ENCODE measurements around the gene PCDH8.
A peak's percentile ranks its signal among the peaks of the same experiment; 100 is the strongest.

PCDH8 gene

GRCh38 chr13:52848455-52849195, at the start of gene PCDH8:
Gene PCDH8 (minus strand): TSS chr13:52848640. CDS start chr13:52848436, 204 bp downstream.
- ATAC-seq, result no peak

GRCh38 chr13:52896827-52897659, 48.6 kb upstream of the PCDH8 start:
- ATAC-seq, result no peak

GRCh38 chr13:52894413-52894812, 46.0 kb upstream of the PCDH8 start:
- ATAC-seq, result no peak

- no peak for ATAC-seq
Measured at GRCh38 chr13:52892925-52893324, 44.5 kb upstream of the PCDH8 start.

GRCh38 chr13:52891706-52892105, 43.3 kb upstream of the PCDH8 start:
- no peak for ATAC-seq

GRCh38 chr13:52887165-52887564, 38.7 kb upstream of the PCDH8 start:
- ATAC-seq, result no peak

GRCh38 chr13:52885141-52885540, 36.7 kb upstream of the PCDH8 start:
- no peak for ATAC-seq

GRCh38 chr13:52884429-52885010, 36.1 kb upstream of the PCDH8 start:
- no peak for ATAC-seq

- no peak for ATAC-seq
Measured at GRCh38 chr13:52882785-52883184, 34.3 kb upstream of the PCDH8 start.

- ATAC-seq, result no peak
Measured at GRCh38 chr13:52879950-52880741, 31.7 kb upstream of the PCDH8 start.

GRCh38 chr13:52878831-52879230, 30.4 kb upstream of the PCDH8 start:
- no peak for ATAC-seq

GRCh38 chr13:52870143-52870542, 21.7 kb upstream of the PCDH8 start:
- ATAC-seq, result no peak

- no peak for ATAC-seq
Measured at GRCh38 chr13:52869621-52870020, 21.2 kb upstream of the PCDH8 start.

- no peak for ATAC-seq
Measured at GRCh38 chr13:52869050-52869449, 20.6 kb upstream of the PCDH8 start.

- ATAC-seq, result no peak
Measured at GRCh38 chr13:52868190-52868589, 19.8 kb upstream of the PCDH8 start.

- ATAC-seq, result no peak
Measured at GRCh38 chr13:52864941-52865340, 16.5 kb upstream of the PCDH8 start.

- ATAC-seq, result no peak
Measured at GRCh38 chr13:52862358-52863206, 14.1 kb upstream of the PCDH8 start.

GRCh38 chr13:52852444-52852843, 4.0 kb upstream of the PCDH8 start:
- ATAC-seq, result no peak

GRCh38 chr13:52851137-52851962, 2.9 kb upstream of the PCDH8 start:
- ATAC-seq, result peak in 1 of 2 donors; percentile 19

GRCh38 chr13:52850396-52851136, 2.1 kb upstream of the PCDH8 start:
- peak; percentile 39 to 43 for ATAC-seq

Data from activated CD4-positive, CD25-positive, alpha-beta regulatory T cell treated with anti-CD3 and anti-CD28 coated beads, Interleukin-2, amount 50 U/mL, for 24 hours (primary cell).